Esophagus squamous epithelium (tissue), 5 donors: ENCODE results near the gene EGR1. TPM values are rescaled to one million over a fixed set of nuclear protein-coding genes. Genes with fewer than 3 reads are reported as not detected.
A peak's percentile ranks its signal among the peaks of the same experiment; 100 is the strongest.

ENCODE experiments used
- DNase-seq: peaks from one replicate; lab custom pipeline; 2025; lab: John Stamatoyannopoulos, UW
- H3K27ac ChIP-seq, 4 donors: fragments of 200-600 bp; sonication (generic); one replicate each; pipeline ENCODE4 v1.5.1; 2016 to 2019; ENCODE audit warnings: mild to moderate bottlenecking in 1 of 4
- H3K27me3 ChIP-seq, 4 donors: fragments of 200-600 bp; sonication (generic); 1 replicate in 3 of 4; 2 replicates in 1 of 4; pipeline versions ENCODE4 v1.5.1 to v1.6.0; 2017 to 2021; ENCODE audit warnings: antibody characterized with exemption in 1 of 4
- H3K36me3 ChIP-seq, 3 donors: fragments of 200-600 bp; sonication (generic); one replicate each; pipeline ENCODE4 v1.5.1; 2016 to 2019
- H3K4me1 ChIP-seq, 3 donors: fragments of 200-600 bp; sonication (generic); one replicate each; pipeline ENCODE4 v1.5.1; 2017 to 2019
- H3K4me3 ChIP-seq, 4 donors: fragments of 200-600 bp; sonication (generic); 1 replicate in 3 of 4; 2 replicates in 1 of 4; pipeline ENCODE4 v1.5.1; 2016 to 2019; ENCODE audit warnings: mild to moderate bottlenecking in 2 of 4, moderate library complexity in 1 of 4
- H3K9me3 ChIP-seq, 3 donors: fragments of 200-600 bp; sonication (generic); one replicate each; pipeline ENCODE4 v1.5.1; 2016 to 2019
- POLR2A ChIP-seq, 4 donors: fragments of 450-650 bp; IDR thresholded peaks; one replicate each; pipeline ENCODE4 v1.6.1; 2017; ENCODE audit warnings: antibody characterized with exemption in 4 of 4, mild to moderate bottlenecking in 4 of 4, moderate library complexity in 3 of 4
- WGBS, 2 donors: methylation state at CpG; one replicate each; pipeline ENCODE4 v1.1.5; 2018; 5-methylcytosine and 5-hydroxymethylcytosine counted together
- intact Hi-C: fragments of 100-400 bp; cut with DNase I; formaldehyde crosslinking; loops from one replicate; pipeline ENCODE4 v1.15.0; 2022
- total RNA-seq, 4 donors: library from RNA; depleted of rRNA; stranded (reverse); fragments of >200 nt; gene quantifications; one replicate each; pipeline ENCODE4 v1.1.0, GENCODE V29; 2016
- TF ChIP-seq, protein P1 (sequence below), 6 experiments: fragments of 450-650 bp in 4 of 6; fragments of 200-600 bp in 2 of 6; sonication (generic) in 2 of 6; IDR thresholded peaks; one replicate each; pipeline ENCODE4 v1.5.1; 2016 to 2019; ENCODE audit warnings: antibody characterized with exemption in 6 of 6, mild to moderate bottlenecking in 4 of 6, moderate library complexity in 4 of 6
- donor health status: DM: yes; HTN: yes; CAD: no.

EGR1 gene
- total RNA-seq, 4 donors from 2014 or later, result 10.9 to 47.8 (median 19.5) TPM

DNA sequence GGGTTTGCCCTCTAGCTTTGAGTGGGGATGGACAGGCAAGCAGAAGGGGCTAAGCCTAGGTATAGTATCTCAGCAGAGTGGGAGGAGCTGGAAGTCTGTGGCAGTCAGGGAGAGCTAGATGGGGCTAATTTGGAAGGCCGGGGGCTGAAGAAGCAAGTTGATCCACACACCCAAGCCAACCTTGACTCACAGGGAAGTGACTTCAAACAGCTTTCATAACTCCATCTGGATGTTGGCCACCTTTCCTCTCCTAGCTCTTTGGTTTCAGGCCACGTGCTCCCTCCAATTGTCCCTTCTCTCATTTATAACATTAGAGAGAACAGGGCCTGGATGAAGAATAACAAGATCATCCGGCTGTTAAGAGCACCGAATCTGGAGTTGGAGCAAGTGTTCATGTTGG is 36.8 kb downstream of the EGR1 start:
- Histone ChIP-seq H3K4me1 (peaks cover 21 to 65% (median 45%) of the 10 kb centered on the region in 3 donors), H3K36me3 (peaks cover 0 to 10% (median 0%) of the 10 kb centered on the region in 3 donors), H3K27ac (peak overlapping the region; percentile 55 to 86 (median 80)), H3K9me3 (no peaks in the 10 kb centered on the region), H3K27me3 (no peaks in the 10 kb centered on the region), H3K4me3 (no peak overlapping the region)
- 43 to 45% methylated on average over 4 of the region's 4 CpGs for WGBS, 2 donors
- no peak for DNase-seq
- TF ChIP-seq POLR2A (IDR thresholded peaks at IDR 0.05), result no peak
- TF ChIP-seq, protein P1, sequence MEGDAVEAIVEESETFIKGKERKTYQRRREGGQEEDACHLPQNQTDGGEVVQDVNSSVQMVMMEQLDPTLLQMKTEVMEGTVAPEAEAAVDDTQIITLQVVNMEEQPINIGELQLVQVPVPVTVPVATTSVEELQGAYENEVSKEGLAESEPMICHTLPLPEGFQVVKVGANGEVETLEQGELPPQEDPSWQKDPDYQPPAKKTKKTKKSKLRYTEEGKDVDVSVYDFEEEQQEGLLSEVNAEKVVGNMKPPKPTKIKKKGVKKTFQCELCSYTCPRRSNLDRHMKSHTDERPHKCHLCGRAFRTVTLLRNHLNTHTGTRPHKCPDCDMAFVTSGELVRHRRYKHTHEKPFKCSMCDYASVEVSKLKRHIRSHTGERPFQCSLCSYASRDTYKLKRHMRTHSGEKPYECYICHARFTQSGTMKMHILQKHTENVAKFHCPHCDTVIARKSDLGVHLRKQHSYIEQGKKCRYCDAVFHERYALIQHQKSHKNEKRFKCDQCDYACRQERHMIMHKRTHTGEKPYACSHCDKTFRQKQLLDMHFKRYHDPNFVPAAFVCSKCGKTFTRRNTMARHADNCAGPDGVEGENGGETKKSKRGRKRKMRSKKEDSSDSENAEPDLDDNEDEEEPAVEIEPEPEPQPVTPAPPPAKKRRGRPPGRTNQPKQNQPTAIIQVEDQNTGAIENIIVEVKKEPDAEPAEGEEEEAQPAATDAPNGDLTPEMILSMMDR (IDR thresholded peaks at IDR 0.05), result no peak
- intact Hi-C loops, result loop anchor here (5.0 kb wide), 1 partner anchor 40 kb away; no protein-coding TSS in a partner anchor

DNA sequence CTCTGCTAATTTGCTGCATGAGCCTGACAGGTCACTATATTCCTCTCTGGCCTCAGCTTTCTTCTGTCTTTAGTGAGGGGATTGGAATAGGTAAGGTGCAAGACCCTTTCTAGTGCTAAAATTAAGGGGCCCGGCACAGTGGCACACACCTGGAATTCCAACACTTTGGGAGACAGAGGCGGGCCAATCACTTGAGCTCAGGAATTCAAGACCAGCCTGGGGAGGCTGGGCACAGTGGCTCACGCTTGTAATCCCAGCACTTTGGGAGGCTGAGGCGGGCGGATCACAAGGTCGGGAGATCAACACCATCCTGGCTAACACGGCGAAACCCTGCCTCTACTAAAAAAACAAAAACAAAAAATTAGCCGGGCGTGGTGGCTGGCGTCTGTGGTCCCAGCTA is 37.2 kb downstream of the EGR1 start:
- TF ChIP-seq POLR2A (IDR thresholded peaks at IDR 0.05), result no peak
- TF ChIP-seq, protein P1 (IDR thresholded peaks at IDR 0.05), result no peak
- no peak for DNase-seq
- peaks cover 21 to 66% (median 45%) of the 10 kb centered on the region in 3 donors for H3K4me1 ChIP-seq
- intact Hi-C loops, result loop anchor here (5.0 kb wide), 1 partner anchor 40 kb away; no protein-coding TSS in a partner anchor
- no peaks in the 10 kb centered on the region for H3K27me3 ChIP-seq
- peak overlapping the region; percentile 55 to 86 (median 80) for H3K27ac ChIP-seq
- H3K9me3 ChIP-seq, result no peaks in the 10 kb centered on the region
- peaks cover 0 to 14% (median 4%) of the 10 kb centered on the region in 3 donors for H3K36me3 ChIP-seq
- WGBS, 2 donors, result 55 to 80% methylated on average over 9 of the region's 11 CpGs
- no peak overlapping the region for H3K4me3 ChIP-seq

DNA sequence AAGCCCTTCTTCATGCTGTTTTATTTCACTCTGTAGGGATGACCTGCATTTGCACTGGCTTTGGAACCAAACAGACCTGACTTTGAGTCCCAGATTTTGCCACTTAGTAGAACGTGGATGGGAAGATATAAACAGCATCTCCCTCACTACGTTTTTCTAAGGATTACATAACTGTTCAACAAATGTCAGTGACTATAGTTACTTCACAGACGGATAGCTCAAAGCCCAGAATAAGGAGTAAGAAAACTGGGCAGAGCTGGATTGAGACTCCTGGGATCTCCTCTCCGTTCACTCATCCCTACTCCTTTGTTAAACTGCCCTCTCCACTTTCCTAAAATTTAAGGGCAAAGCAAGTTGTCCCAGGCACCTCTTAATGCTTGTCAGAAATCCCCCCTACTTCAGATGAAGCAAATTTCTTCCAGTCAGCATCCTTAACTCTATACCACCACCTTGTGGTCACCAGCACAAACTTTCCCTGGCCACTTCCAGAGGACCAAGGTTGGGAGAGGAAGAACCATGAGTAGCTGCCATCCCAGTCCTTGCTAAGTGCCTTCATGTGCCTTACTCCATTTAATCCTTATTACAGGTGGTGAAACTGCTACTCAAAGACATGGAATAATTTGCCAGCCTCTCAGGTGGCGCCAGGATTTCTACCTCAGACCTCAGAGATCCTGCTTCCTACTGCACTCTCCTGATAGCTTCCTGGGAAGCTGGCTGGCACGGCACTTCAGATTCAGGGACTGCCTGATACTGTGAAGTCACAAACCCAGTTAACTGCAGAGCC is 38.4 kb downstream of the EGR1 start:
- H3K4me3 ChIP-seq, result no peak overlapping the region
- TF ChIP-seq, protein P1 (IDR thresholded peaks at IDR 0.05), result peak; percentile 69 to 86 (median 82)
- TF ChIP-seq POLR2A (IDR thresholded peaks at IDR 0.05), result no peak
- no peaks in the 10 kb centered on the region for H3K9me3 ChIP-seq
- no peaks in the 10 kb centered on the region for H3K27me3 ChIP-seq
- peak overlapping the region in 3 of 4 donors; percentile 80 to 86 (median 85) for H3K27ac ChIP-seq
- peaks cover 0 to 25% (median 15%) of the 10 kb centered on the region in 3 donors for H3K36me3 ChIP-seq
- no peak for DNase-seq
- intact Hi-C loops, result loop anchor here (5.0 kb wide), 1 partner anchor 41 kb away; no protein-coding TSS in a partner anchor
- WGBS, 2 donors, result 13 to 26% methylated on average over 6 of the region's 6 CpGs
- H3K4me1 ChIP-seq, result peaks cover 21 to 66% (median 45%) of the 10 kb centered on the region in 3 donors

DNA sequence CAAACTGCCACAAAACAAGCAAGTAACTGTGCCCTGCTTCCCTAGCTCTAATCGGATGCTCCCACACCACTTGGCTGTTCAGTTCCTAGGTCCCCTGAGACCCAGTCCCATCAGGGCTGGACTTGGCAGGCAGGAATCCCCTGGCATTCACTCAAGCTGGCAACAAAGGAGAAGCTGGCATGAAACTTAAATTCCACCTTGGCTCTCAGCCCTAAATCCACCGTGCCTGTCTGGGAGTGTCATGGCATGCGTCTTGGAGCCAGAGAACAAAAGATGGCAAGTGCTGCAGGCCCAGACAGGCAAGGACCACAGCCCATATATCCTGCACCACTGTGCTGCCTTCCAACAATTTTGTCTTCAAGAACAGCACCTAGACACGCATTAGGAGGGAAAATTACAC is 39.5 kb downstream of the EGR1 start:
- intact Hi-C loops, result loop anchor here (5.0 kb wide), 1 partner anchor 42 kb away; no protein-coding TSS in a partner anchor
- Histone ChIP-seq H3K4me3 (no peak overlapping the region), H3K4me1 (peaks cover 21 to 72% (median 45%) of the 10 kb centered on the region in 3 donors), H3K27ac (peak overlapping the region; percentile 75 to 86 (median 82)), H3K9me3 (no peaks in the 10 kb centered on the region), H3K36me3 (peaks cover 0 to 37% (median 23%) of the 10 kb centered on the region in 3 donors), H3K27me3 (no peaks in the 10 kb centered on the region)
- TF ChIP-seq, protein P1 (IDR thresholded peaks at IDR 0.05), result no peak
- TF ChIP-seq POLR2A (IDR thresholded peaks at IDR 0.05), result no peak
- DNase-seq, result no peak
- WGBS, 2 donors, result 11 to 16% methylated on average over 4 of the region's 4 CpGs
